Rectal smooth muscle tissue (tissue), 1 donor: Measurements from ENCODE around the gene WDR41.
"Not testable (repeated sequence)": the region's sequence is repeated elsewhere in the genome, so short reads cannot be mapped to it uniquely, and the experiment has no call there.

Source experiments
- H3K27ac ChIP-seq: one replicate; pipeline ENCODE4 v1.7.0; 2013; ENCODE audit warnings: low read depth, low read length, inconsistent platforms
- H3K27me3 ChIP-seq: one replicate; pipeline ENCODE4 v1.7.0; 2013; ENCODE audit warnings: low read length; ENCODE audit not compliant: control insufficient read depth, insufficient read depth
- H3K36me3 ChIP-seq: one replicate; pipeline ENCODE4 v1.7.0; 2013; ENCODE audit warnings: low read length; ENCODE audit not compliant: control insufficient read depth, insufficient read depth
- H3K4me1 ChIP-seq: one replicate; pipeline ENCODE4 v1.7.0; 2013; ENCODE audit warnings: low read length; ENCODE audit not compliant: control insufficient read depth, insufficient read depth
- H3K4me3 ChIP-seq: one replicate; pipeline ENCODE4 v1.7.0; 2013; ENCODE audit warnings: low read length
- H3K9ac ChIP-seq: one replicate; pipeline ENCODE4 v1.7.0; 2013; ENCODE audit warnings: low read length

The WDR41 gene

GRCh38 chr5:77394064-77394715 lies 97.9 kb downstream of the WDR41 start:
- Histone ChIP-seq H3K36me3 (no peaks in the 10 kb centered on the region), H3K4me3 (no peak overlapping the region), H3K27ac (no peak overlapping the region), H3K9ac (no peak overlapping the region), H3K4me1 (peaks cover 17% of the 10 kb centered on the region), H3K27me3 (no peaks in the 10 kb centered on the region)

GRCh38 chr5:77391240-77391765 lies 100.8 kb downstream of the WDR41 start:
- no peaks in the 10 kb centered on the region for H3K36me3 ChIP-seq
- no peak overlapping the region for H3K27ac ChIP-seq
- no peaks in the 10 kb centered on the region for H3K27me3 ChIP-seq
- H3K4me1 ChIP-seq = peaks cover 19% of the 10 kb centered on the region
- no peak overlapping the region for H3K9ac ChIP-seq
- no peak overlapping the region for H3K4me3 ChIP-seq

- Histone ChIP-seq H3K27ac (no peak overlapping the region), H3K9ac (no peak overlapping the region), H3K4me1 (peaks cover 19% of the 10 kb centered on the region), H3K4me3 (no peak overlapping the region), H3K27me3 (no peaks in the 10 kb centered on the region), H3K36me3 (no peaks in the 10 kb centered on the region)
Measured at GRCh38 chr5:77390795-77391194, 101.3 kb downstream of the WDR41 start.

GRCh38 chr5:77390221-77390620 lies 101.9 kb downstream of the WDR41 start:
- no peak overlapping the region for H3K4me3 ChIP-seq
- peaks cover 19% of the 10 kb centered on the region for H3K4me1 ChIP-seq
- no peak overlapping the region for H3K27ac ChIP-seq
- no peak overlapping the region for H3K9ac ChIP-seq
- no peaks in the 10 kb centered on the region for H3K27me3 ChIP-seq
- H3K36me3 ChIP-seq = no peaks in the 10 kb centered on the region

- no peaks in the 10 kb centered on the region for H3K27me3 ChIP-seq
- H3K27ac ChIP-seq = no peak overlapping the region
- no peaks in the 10 kb centered on the region for H3K36me3 ChIP-seq
- H3K9ac ChIP-seq = no peak overlapping the region
- no peak overlapping the region for H3K4me3 ChIP-seq
- H3K4me1 ChIP-seq = peaks cover 19% of the 10 kb centered on the region
Measured at GRCh38 chr5:77389746-77390145, 102.4 kb downstream of the WDR41 start.

GRCh38 chr5:77386340-77386739 lies 105.8 kb downstream of the WDR41 start:
- peaks cover 19% of the 10 kb centered on the region for H3K4me1 ChIP-seq
- H3K36me3 ChIP-seq, H3K27me3 ChIP-seq, H3K4me3 ChIP-seq, H3K9ac ChIP-seq, H3K27ac ChIP-seq: not testable (repeated sequence)

- not testable (repeated sequence) for H3K4me3 ChIP-seq, H3K36me3 ChIP-seq, H3K27ac ChIP-seq, H3K4me1 ChIP-seq, H3K27me3 ChIP-seq, H3K9ac ChIP-seq
Measured at GRCh38 chr5:77383336-77383735, 108.8 kb downstream of the WDR41 start.
